Measurements from ENCODE around the gene PPFIA1.

- TF ChIP-seq, protein P1, sequence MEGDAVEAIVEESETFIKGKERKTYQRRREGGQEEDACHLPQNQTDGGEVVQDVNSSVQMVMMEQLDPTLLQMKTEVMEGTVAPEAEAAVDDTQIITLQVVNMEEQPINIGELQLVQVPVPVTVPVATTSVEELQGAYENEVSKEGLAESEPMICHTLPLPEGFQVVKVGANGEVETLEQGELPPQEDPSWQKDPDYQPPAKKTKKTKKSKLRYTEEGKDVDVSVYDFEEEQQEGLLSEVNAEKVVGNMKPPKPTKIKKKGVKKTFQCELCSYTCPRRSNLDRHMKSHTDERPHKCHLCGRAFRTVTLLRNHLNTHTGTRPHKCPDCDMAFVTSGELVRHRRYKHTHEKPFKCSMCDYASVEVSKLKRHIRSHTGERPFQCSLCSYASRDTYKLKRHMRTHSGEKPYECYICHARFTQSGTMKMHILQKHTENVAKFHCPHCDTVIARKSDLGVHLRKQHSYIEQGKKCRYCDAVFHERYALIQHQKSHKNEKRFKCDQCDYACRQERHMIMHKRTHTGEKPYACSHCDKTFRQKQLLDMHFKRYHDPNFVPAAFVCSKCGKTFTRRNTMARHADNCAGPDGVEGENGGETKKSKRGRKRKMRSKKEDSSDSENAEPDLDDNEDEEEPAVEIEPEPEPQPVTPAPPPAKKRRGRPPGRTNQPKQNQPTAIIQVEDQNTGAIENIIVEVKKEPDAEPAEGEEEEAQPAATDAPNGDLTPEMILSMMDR (IDR thresholded peaks at IDR 0.05), result no peak
- TF ChIP-seq POLR2A (IDR thresholded peaks at IDR 0.05), result no peak
These were observed 36.5 kb upstream of the PPFIA1 start for GRCh38 chr11:70233962-70234361.

Measured in esophagus squamous epithelium (tissue), 4 donors.